HG02885 (cell line): ENCODE results near the gene PRKCA.

Experiments used
- ATAC-seq: cut with Tn5 transposase; IDR thresholded peaks from one replicate; pipeline ENCODE4 v1.9.1; 2021; ENCODE audit warnings: mild to moderate bottlenecking; ENCODE audit not compliant: unreplicated experiment, poor library complexity

Gene PRKCA

DNA sequence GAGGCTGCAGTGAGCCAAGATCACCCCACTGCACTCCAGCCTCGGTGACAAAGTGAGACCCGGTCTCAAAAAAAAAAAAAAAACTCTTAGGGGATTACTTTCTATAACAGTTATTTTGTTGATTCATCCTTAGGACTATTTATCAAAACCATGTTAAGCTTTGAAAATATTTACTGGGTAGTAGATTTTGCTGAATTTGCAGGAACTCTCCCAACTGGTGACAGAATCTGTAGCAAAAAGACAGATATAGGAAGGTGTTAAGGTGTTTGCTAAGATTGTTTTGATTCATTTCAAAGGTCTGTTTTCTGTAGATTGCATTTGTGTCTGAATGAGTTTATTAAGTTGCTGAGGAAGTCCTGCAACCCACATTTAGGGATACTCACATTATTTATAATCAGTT lies 192.6 kb downstream of the PRKCA start:
- ATAC-seq, result no peak

DNA sequence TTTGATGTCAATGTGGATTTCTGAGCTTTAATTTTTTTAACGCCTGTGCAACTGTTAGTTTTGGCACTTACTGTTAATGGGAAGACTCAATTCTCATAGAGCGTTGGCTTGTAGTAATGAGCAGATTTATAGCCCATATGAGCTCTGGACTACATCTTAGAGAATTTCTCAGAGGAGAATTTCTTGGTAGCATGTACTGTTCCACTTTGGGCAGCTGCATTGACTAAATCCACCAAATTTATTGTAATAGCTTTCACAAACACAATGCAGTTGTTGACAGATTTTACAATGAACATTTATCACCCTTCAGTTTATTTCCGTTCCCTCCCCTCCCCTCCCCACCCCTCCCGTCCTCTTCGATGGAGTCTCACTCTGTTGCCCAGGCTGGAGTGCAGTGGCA lies 193.9 kb downstream of the PRKCA start:
- ATAC-seq, result no peak

DNA sequence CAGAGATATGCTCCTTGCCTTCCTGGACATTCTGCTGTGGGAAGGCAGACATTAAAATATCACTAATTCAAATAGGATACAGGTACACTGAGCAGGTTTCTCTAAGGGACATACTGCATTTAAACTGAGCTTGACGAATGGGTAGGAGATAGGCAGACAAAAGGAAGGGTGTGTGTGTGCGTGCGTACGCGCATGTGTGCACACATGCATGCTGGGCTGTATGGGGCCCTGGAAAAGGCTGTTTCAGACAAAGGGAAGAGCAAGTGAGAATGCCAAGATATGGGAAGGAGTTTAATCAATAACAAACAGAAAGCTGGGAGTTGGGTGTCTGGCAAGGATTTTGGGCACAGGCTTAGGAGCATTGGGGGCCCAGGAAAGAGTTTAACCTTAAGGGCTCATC lies 196.2 kb downstream of the PRKCA start:
- no peak for ATAC-seq

DNA sequence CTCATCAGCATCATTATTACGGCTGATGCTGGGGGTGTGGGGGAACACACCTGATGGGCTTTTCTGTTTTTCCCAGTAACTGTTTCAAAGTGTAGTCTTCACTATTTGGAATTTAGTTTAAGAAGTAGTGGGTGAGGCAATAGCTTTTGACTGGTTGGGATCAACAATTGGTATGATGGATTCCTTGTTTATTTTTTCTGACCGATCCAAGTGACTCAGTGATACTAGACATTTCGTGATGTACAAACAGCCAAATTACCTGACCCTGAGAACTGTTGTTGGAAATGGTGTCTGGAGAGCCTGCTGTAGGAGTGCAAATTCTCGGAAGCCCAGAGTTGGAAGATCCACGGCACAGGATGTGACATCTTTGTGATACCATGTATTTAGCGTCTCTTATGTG lies 204.2 kb downstream of the PRKCA start:
- ATAC-seq, result no peak

DNA sequence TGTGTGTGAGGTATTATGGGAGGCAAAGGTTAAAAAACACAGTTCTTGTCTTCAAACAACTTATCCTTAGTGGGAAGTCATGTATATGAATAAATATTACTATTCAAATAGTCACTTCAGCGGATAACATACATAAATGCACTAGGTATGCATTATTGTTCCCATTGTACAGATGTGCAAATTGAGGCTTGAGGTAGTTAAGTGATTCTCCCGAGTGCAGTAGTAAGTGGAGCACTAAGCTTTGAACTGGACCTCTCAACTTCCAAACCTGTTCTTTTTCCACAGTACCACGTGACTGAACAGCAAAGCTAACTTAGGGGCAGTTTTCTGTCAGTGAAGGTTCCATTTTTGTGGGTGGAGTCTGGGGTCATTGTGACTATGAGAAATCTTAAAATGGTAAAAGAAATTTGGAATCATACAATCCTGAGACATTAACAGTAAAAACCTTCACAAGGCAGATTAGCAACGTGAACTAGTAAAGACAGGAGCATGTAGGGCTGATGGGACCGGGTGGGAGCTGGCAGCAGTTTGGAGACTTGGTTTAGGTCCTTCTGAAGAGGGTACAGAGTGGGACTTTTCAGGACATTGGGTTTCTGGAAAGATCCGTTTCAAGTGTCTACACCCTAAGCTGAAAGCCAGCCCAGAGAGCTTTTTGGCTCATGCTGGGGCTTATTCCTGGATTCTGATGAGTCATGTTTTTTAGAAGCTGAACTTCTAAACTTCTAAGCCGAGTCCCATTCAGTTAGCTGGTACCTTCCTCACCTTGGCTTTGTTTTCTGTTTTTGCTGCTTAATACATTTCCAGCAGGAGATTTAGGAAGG lies 204.9 kb downstream of the PRKCA start:
- ATAC-seq, result no peak

DNA sequence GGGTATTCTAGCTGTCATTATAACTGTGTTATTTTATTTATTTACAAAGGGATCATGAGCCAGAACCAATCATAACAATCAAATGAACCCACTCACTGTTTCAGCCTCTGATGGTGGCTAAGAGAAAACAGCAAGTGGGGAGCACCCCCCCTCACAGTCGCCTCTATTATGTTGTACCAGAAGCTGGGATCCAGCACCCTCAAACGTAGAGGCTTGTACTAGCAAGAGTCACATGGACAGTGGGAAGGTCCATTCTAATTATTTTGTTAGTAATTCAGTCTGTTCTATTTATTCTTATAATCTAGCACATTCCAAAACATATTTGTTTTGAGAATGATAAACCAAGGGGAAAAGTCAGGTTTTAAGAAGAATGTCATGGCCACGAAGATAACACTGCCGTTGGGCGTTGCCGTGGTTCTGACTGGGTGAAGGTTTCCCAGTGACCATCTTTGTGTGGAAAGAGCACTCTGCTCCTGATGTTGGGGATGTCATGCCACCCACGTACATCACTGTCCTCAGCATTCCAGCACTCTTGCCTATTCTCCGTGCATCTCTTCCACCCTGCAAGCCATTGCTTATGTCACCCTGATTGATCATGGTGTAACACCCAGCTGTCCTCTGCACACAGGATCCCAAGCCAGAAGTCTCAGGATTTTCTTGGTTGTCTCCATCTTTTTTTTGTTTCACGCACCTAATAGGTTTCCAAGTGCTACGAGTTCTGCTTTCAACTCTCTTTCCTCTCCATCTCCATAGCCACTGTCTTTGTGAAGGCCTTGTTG lies 205.8 kb downstream of the PRKCA start:
- no peak for ATAC-seq

DNA sequence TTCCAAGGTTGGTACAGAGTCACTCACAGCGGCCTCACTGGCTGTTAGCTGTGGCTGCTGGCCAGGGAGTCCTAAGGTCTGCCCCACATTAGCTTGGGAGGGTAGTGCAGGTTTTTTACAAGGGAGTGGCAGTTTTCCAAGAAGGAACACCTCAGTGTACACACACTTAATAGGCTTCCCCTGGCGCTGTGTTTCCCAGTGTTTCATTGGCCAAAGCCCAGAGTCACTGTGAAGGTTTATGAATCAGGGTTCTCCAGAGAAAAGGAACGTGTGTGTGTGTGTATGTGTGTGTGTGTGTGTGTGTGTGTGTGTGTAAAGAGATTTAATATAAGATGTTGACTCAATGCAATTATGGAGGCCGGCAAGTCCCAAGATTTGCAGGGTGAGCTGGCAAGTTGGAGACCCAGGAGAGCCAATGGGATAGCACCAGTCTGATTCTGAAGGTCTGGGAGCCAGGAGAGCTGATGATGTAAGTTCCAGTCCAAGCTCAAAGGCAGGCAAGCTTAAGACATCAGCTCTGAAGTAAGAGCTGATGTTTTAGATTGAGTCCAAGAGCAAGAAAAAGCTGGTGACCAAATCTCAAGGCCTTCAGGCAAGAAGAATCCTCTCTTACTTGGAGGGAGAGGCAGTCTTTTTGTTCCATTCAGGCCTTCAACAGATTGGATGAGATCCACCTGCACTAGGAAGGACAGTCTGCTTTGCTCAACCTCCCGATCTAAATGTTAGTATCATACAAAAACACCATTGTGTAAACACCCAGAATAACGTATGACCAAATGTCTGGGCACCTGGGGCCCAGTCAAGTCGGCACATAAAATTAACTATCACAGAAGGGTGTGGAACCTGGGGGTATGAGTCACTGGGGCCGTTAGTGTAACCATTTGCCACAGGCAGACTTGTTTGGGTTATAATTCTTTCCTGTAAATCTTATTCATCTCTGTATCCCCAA lies 206.8 kb downstream of the PRKCA start:
- ATAC-seq, result no peak

DNA sequence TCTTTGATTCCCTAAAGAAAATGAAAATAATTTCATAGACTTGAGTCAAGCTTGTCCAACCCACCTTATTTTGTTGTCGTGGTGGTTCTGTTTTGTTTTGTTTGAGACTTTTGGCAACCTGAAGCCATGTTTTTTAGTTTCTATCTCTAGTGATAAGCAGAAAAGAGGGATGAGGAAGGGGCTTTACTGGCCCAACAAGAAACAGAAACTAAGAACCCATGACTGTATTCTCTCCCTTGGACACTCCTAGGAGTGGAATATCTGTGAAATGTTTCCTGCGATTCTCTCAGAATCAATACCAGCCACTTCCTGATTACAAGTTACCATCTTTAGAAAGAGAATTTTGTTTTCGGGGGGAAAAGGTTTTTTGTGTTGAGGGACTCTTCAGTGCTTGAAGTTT lies 207.5 kb downstream of the PRKCA start:
- no peak for ATAC-seq

DNA sequence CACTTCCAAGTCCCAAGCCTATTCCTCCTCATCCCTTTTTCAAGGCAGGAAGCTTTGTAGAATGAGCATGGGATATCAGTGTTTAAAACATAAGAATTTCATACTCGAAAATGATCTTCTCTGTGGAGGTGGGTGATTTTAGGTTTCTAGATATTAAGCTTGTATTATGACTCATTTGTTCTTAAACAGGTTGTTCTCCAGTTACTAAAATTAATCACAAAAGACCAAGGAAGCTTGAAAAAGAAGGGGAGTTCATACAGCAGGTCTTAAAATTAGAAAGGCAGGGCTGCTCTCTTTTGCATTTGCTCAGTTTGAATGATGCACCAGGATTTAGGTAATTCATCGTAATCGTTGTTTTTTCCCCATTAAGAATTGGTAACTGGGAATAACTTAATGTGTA lies 208.7 kb downstream of the PRKCA start:
- no peak for ATAC-seq

DNA sequence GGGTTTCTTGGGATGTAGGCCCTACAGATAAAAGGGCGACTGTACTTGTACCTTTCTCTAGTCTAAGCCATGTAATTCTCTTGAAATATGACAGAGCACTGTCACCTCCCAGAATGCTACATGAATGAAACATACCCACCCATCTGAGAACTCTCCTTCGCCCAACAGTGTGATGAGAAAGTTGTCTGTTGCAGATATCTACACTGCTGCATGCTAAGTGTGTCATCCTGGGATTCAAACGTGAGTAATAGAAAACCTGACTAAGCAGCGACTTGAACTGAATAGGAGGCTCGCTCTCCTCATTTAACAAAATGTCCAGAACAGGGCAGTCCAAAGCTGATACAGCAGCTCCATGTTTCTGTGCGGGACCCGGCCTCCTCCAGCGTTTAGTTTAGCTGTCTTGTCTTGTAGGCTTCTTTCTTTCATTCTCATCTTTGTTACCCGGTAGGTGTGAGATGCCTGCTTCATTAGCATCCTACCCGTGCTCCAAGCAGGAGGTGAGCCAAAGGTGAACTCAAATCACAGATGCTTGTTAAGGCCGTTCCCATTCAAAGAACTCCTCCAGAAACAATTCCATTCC lies 211.9 kb downstream of the PRKCA start:
- ATAC-seq, result no peak

DNA sequence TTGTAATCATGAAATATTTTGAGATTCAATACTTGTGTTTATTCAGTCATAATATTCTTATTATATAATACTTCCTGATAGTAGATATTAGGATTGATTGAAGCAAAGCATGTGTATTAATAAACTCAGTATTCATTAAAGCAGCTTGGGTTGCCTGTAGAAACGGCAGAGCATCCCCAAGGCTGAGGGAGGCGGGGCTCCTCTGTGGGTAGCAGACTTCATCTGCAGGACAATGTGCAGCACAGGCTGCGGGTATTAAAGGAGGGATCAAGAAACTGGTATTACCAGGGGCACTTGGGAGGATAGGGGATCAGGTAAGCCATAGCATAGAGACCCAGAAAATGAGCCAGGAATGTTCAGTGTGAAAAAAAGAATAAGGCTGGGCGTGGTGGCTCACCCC lies 213.6 kb downstream of the PRKCA start:
- no peak for ATAC-seq

DNA sequence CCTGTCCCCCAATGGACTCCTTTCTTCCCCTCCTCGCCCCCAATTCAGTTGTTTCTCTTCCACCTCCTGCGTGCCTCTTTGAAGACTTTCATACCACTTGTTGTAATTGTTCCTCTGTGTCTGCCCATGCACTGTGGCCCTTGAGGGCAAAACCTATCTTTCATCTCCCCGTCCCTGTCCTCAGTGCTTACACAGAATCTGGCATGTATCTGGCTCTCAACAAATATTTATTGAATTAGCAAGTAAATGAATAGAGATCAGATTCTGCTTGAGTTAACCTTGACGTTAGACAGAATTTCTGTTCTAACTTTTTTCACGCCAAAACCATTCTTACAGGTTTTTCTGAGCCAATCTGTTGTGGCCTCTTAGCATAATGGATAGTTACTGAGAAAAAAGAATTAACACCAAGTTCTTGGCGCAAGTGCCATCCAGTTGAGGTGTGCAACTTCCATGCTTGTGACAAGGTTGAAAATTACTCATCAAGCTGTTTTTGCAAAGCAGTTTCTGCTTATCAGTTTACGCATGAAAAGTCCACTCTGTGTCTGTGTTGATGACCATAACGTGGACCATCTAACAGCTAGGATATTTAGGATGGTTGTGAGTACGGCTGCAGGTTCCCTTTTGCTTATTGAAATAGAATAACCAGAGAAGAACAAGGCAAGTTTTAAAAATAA lies 215.1 kb downstream of the PRKCA start:
- no peak for ATAC-seq

DNA sequence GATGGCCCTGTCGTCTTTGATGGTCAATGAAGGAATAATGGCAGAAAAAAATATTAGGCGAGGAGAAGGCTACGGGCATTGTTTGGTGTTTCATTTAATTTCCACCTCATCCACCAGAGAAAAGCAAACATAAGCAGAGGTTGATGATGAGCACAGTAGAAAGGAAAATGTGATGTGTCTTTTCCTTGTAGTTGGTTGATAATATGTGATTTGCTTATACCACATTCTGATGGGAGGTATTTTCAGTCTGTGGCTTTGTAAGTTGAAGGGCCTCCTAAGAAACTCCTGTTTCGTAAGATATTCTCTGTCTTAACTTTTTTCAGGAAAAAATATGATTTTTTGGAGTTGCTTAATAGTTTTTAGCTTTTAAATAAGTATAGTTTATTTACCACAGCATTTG lies 215.7 kb downstream of the PRKCA start:
- no peak for ATAC-seq

DNA sequence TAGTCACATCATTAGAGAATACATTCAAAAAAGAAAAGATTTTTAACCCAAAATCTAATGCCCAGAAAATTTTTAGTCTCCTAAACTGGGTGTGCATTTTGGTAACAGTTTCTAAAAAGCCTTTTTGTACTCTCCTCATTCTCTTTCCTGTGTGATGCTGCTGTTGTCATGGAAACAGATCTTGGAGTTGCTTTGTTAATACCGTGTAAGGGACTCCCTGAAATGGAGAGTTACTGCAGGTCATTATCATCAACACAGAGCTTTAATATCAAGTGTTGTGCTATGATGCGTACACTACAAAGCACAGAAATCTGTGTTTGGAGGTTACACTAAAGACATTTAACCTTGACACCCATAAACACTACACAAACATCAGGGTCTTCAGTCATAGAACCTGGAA lies 216.3 kb downstream of the PRKCA start:
- no peak for ATAC-seq

DNA sequence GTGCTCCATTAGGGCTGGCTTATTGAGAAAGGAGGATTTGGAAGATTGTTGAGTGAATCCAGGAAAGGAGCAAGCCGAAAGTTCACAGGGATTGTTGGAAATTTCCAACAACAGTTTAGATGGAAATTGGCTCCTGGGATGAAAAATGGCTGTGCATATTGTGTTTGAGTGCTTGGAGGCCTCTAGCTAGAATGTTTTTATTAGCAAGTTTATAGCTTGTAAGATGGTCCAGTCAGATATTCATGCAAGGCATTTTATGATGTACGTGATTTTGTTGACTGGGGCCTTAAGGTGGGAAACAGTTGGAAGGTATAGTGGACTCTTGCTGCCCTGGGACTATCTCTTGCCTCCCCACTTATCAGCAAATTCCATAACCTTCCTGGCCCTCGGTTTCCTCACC lies 216.7 kb downstream of the PRKCA start:
- no peak for ATAC-seq

DNA sequence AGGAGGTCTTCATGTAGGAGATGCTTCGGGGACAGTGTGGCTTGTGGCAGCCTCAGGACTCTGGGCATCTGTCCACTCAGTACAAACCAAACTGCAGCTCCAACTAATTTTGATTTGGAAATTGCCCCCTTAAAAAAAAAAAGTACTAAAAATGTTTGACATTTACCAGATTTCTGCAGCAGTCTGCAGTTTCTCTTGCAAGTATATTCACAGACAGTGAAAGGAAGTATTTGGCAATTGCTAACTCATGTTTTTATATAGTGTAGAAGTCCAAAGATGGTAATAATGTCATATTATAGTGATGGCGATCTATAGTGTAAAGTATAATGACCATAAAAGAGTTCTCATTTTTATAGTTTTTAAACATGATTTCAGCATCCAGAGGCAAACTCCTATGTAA lies 218.6 kb downstream of the PRKCA start:
- no peak for ATAC-seq

DNA sequence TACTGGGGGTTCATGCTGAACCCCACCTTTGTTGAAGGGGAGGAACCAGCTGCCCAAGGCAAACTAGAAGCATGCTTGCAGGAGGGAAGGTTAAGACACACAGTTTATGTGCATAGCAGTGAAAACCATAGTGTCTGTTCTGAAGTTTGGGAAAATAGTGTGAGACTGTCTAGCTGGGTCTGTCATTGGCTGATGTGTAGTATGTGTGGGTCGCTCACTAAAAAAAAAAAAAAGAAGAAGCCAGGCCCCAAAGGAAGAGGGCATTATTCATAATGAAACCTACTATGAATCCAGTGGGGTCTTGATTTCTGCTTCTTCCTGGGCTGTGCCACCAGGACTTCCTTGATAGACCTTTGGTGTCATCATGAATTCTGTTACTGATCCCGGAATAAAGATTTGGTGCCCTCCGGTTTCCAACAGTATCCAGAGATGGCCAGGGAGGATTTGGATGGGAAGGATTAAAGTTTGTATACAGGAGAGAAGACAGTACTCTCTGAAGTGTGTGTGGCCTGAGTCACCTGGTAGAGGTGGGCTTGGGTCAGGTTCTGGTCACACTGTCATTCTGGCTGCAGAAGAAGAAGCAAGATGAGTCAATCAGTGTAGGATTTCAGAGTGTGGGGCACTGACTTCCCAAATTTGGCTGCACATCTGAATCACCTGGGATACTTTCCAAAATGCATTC lies 220.3 kb downstream of the PRKCA start:
- ATAC-seq, result no peak

DNA sequence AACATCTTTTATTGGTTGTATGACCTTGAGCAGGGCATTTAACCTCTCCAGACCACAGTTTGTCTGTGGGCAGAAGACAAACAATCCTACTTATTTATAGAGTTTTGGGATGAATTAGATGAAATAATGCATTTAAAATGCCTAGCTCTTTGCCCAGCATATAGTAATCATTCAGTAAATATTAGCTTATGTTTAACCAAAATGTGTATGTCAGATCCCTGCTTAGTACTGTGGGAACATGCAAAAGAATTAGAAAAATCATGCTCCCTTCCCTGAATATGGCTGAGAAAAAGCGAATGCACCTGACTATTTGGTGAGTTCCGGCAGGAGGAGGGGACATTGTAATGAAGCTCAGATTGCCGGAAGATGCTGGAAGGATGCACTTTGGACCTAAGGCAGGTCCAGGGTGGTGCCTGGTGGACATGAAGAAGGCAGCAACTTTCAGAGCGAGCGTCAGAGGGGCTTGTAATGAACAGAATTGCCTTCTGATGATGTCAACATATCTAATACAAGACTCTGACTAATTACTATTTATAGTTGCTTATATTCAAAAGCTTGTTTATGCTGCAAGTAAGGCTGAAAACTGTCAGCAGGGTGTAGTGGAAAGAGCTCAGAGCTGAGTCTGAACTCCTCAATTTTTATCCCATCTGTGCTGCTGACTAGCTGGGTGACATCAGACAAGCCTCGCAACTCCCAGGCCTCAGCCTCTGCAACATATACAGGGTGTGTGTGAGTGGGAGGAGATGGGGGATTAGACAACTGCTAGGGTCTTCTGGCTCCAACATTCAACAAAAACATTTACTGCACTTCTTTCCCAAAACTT lies 221.2 kb downstream of the PRKCA start:
- no peak for ATAC-seq
